Activated CD8-positive, alpha-beta memory T cell treated with anti-CD3 and anti-CD28 coated beads, Interleukin-2, amount 50 U/mL, for 4 hours (primary cell): Measurements from ENCODE around the gene CHST8.
"Not testable (repeated sequence)": the region's sequence is repeated elsewhere in the genome, so short reads cannot be mapped to it uniquely, and the experiment has no call there.

Experiments
- DNase-seq: peaks from one replicate; pipeline ENCODE4 v3.0.0-alpha.2; 2020

The CHST8 gene

GRCh38 chr19:33647146-33647545, 25.4 kb downstream of the CHST8 start:
- DNase-seq, result no peak

GRCh38 chr19:33649627-33650305, 28.0 kb downstream of the CHST8 start:
- DNase-seq, result no peak

- DNase-seq, result no peak
Observed at GRCh38 chr19:33653684-33654083, 31.9 kb downstream of the CHST8 start.

- DNase-seq, result no peak
Observed at GRCh38 chr19:33654840-33655508, 33.2 kb downstream of the CHST8 start.

GRCh38 chr19:33659835-33660234, 38.1 kb downstream of the CHST8 start:
- DNase-seq, result no peak

GRCh38 chr19:33660410-33661124, 38.8 kb downstream of the CHST8 start:
- DNase-seq, result no peak

GRCh38 chr19:33661336-33661735, 39.6 kb downstream of the CHST8 start:
- DNase-seq, result no peak

GRCh38 chr19:33662391-33663092, 40.8 kb downstream of the CHST8 start:
- DNase-seq, result no peak

GRCh38 chr19:33663316-33663715, 41.6 kb downstream of the CHST8 start:
- DNase-seq, result not testable (repeated sequence)

GRCh38 chr19:33664744-33665143, 43.0 kb downstream of the CHST8 start:
- DNase-seq, result no peak

GRCh38 chr19:33665776-33666595, 44.2 kb downstream of the CHST8 start:
- no peak for DNase-seq

GRCh38 chr19:33667141-33667650, 45.4 kb downstream of the CHST8 start:
- no peak for DNase-seq

GRCh38 chr19:33667881-33668280, 46.1 kb downstream of the CHST8 start:
- DNase-seq, result no peak

- no peak for DNase-seq
Observed at GRCh38 chr19:33668968-33669367, 47.2 kb downstream of the CHST8 start.

GRCh38 chr19:33669376-33669775, 47.6 kb downstream of the CHST8 start:
- no peak for DNase-seq

- no peak for DNase-seq
Observed at GRCh38 chr19:33670398-33670797, 48.6 kb downstream of the CHST8 start.

GRCh38 chr19:33671211-33671610, 49.5 kb downstream of the CHST8 start:
- no peak for DNase-seq

- no peak for DNase-seq
Observed at GRCh38 chr19:33673258-33673875, 51.6 kb downstream of the CHST8 start.

GRCh38 chr19:33673996-33674625, 52.4 kb downstream of the CHST8 start:
- DNase-seq, result no peak

GRCh38 chr19:33674626-33675367, 53.0 kb downstream of the CHST8 start:
- no peak for DNase-seq
